Measurements from ENCODE around the gene DAD1.

- TF ChIP-seq CTCF (IDR thresholded peaks at IDR 0.05) (no peak), POLR2A (IDR thresholded peaks at IDR 0.05) (no peak), POLR2AphosphoS5 (IDR thresholded peaks at IDR 0.05) (no peak), EP300 (IDR thresholded peaks at IDR 0.05) (no peak)
These were observed 45.3 kb upstream of the DAD1 start for GRCh38 chr14:22634233-22634900.

Data from gastroesophageal sphincter (tissue), 3 donors.